Kidney epithelial cell (primary cell): ENCODE data around the gene PUM1. TPM values are rescaled to one million over a fixed set of nuclear protein-coding genes. Genes with fewer than 3 reads are reported as not detected.

ENCODE experiments used
- DNase-seq: peaks from one replicate; pipeline ENCODE4 v3.0.0-alpha.2; 2010; ENCODE audit warnings: low read depth
- H3K27me3 ChIP-seq: 2 replicates; pipeline ENCODE4 v1.6.0; 2011; ENCODE audit warnings: low read length; ENCODE audit not compliant: control insufficient read depth, insufficient read depth
- H3K36me3 ChIP-seq: 2 replicates; pipeline ENCODE4 v1.5.1; 2011; ENCODE audit warnings: low read length; ENCODE audit not compliant: control insufficient read depth, insufficient read depth
- H3K4me3 ChIP-seq: 2 replicates; pipeline ENCODE4 v1.5.1; 2011; ENCODE audit warnings: low read depth, mild to moderate bottlenecking, control low read depth, low read length
- CTCF ChIP-seq: IDR thresholded peaks from 2 replicates; pipeline ENCODE4 v1.5.1; 2011; ENCODE audit warnings: mild to moderate bottlenecking, moderate library complexity, low read length, control low read depth, inconsistent platforms; ENCODE audit not compliant: insufficient read depth, poor library complexity, severe bottlenecking
- total RNA-seq: library from RNA; depleted of rRNA; stranded (reverse); fragments of >200 nt; gene quantifications from 2 replicates; pipeline ENCODE4 v1.2.3, GENCODE V29; 2015

The PUM1 gene
- total RNA-seq, 1 donor from 2014 or later, result 78.1 TPM

GRCh38 chr1:30998887-30999286, 66.6 kb downstream of the PUM1 start:
- DNase-seq, result no peak
- H3K36me3 ChIP-seq, result no peaks in the 10 kb centered on the region

GRCh38 chr1:30998171-30998570, 67.3 kb downstream of the PUM1 start:
- no peaks in the 10 kb centered on the region for H3K36me3 ChIP-seq
- no peak for TF ChIP-seq CTCF

More at GRCh38 chr1:30998887-30999286, 66.6 kb downstream of the PUM1 start:
- H3K27me3 ChIP-seq, result no peaks in the 10 kb centered on the region
- no peak for TF ChIP-seq CTCF
- H3K4me3 ChIP-seq, result no peak overlapping the region

GRCh38 chr1:30997463-30998057, 68.0 kb downstream of the PUM1 start:
- Histone ChIP-seq H3K27me3 (no peaks in the 10 kb centered on the region), H3K4me3 (no peak overlapping the region), H3K36me3 (no peaks in the 10 kb centered on the region)
- DNase-seq, result no peak
- TF ChIP-seq CTCF, result no peak

More at GRCh38 chr1:30998171-30998570, 67.3 kb downstream of the PUM1 start:
- DNase-seq, result no peak
- no peaks in the 10 kb centered on the region for H3K27me3 ChIP-seq
- no peak overlapping the region for H3K4me3 ChIP-seq

- no peak for DNase-seq
- Histone ChIP-seq H3K4me3 (no peak overlapping the region), H3K36me3 (no peaks in the 10 kb centered on the region), H3K27me3 (no peaks in the 10 kb centered on the region)
- no peak for TF ChIP-seq CTCF
Observed at GRCh38 chr1:30995990-30996612, 69.4 kb downstream of the PUM1 start.

GRCh38 chr1:30991862-30992606, 73.5 kb downstream of the PUM1 start:
- Histone ChIP-seq H3K4me3 (no peak overlapping the region), H3K36me3 (no peaks in the 10 kb centered on the region), H3K27me3 (no peaks in the 10 kb centered on the region)
- DNase-seq, result no peak
- TF ChIP-seq CTCF, result no peak

- TF ChIP-seq CTCF, result no peak
- DNase-seq, result no peak
- Histone ChIP-seq H3K27me3 (no peaks in the 10 kb centered on the region), H3K4me3 (no peak overlapping the region), H3K36me3 (no peaks in the 10 kb centered on the region)
Observed at GRCh38 chr1:30990591-30990990, 74.9 kb downstream of the PUM1 start.
